ENCODE data around the gene POLR2M. TPM values are rescaled to one million over a fixed set of nuclear protein-coding genes. Genes with fewer than 3 reads are reported as not detected.

Gene POLR2M
- total RNA-seq, 1 donor from 2014 or later = 42.2 TPM

Other genes with a start within 250 kb of the POLR2M start
- gene MYZAP, start 114.8 kb upstream of the POLR2M start, total RNA-seq = 930 TPM